HCT116 (cell line): ENCODE results near the gene KCNIP3. TPM values are rescaled to one million over a fixed set of nuclear protein-coding genes. Genes with fewer than 3 reads are reported as not detected.

Source experiments
- ATAC-seq: fragments of 200-7000 bp; cut with Tn5 transposase; 2 replicates; pipeline ENCODE4 v1.9.1; 2020; ENCODE audit warnings: mild to moderate bottlenecking, moderate library complexity
- BruUV-seq: library from RNA; stranded (reverse); fragments of 400-500 nt; replicated peaks from 2 replicates; lab custom pipeline; 2021; lab: Mats Ljungman, UMichigan
- CTCF ChIA-PET: fragments of 300-600 bp; sonication (Branson Sonifier 250); formaldehyde crosslinking; loops from one replicate; lab custom pipeline; 2021; ENCODE audit warnings: antibody characterized with exemption; lab: Charles Lee
- POLR2A ChIA-PET: fragments of 300-600, 350-600 bp; sonication (Branson Sonifier 250); formaldehyde crosslinking; loops from one replicate; lab custom pipeline; 2021; ENCODE audit warnings: antibody characterized with exemption; lab: Charles Lee
- RAD21 ChIA-PET, 2 experiments: fragments of 300-600 bp; sonication (Branson Sonifier 250); formaldehyde crosslinking; loops; one replicate each; lab custom pipeline; 2023; ENCODE audit warnings: low total read pairs in 2 of 2; ENCODE audit not compliant: uncharacterized antibody in 2 of 2, unreplicated experiment in 2 of 2, low non-redundant PET in 1 of 2; lab: Charles Lee
- DNase-seq: peaks from one replicate; pipeline ENCODE4 v3.0.0-alpha.2; 2010; ENCODE audit warnings: low read depth, low spot score
- H2AFZ ChIP-seq: fragments of 200-600 bp; shearing (Covaris generic), sonication (generic); 2 replicates; pipeline ENCODE4 v1.6.1; 2017; ENCODE audit warnings: low read depth, mixed run types, mixed read lengths, antibody characterized with exemption, low read length; ENCODE audit not compliant: poor library complexity, severe bottlenecking
- H3K27ac ChIP-seq: 2 replicates; pipeline ENCODE4 v1.5.1; 2012; ENCODE audit warnings: low read depth, low read length
- H3K27me3 ChIP-seq: fragments of 200-600 bp; sonication (generic); 2 replicates; pipeline ENCODE4 v1.6.1; 2016; ENCODE audit warnings: mixed run types, low read length, mixed read lengths; ENCODE audit not compliant: insufficient read depth
- H3K36me3 ChIP-seq, 2 experiments: fragments of 200-500 bp in 1 of 2; fragments of 200-600 bp in 1 of 2; sonication (Bioruptor generic) in 1 of 2; sonication (generic) in 1 of 2; 2 replicates each; pipeline versions ENCODE4 v1.5.1 to v1.6.1; 2014 to 2016; ENCODE audit warnings: low read length in 2 of 2, inconsistent platforms in 1 of 2, mixed read lengths in 1 of 2, mixed run types in 1 of 2; ENCODE audit not compliant: insufficient read depth in 2 of 2, control insufficient read depth in 1 of 2
- H3K4me1 ChIP-seq, 2 experiments: fragments of 200-600 bp in 1 of 2; sonication (generic) in 1 of 2; 2 replicates each; pipeline versions ENCODE4 v1.5.1 to v1.6.1; 2012 to 2017; ENCODE audit warnings: low read length in 2 of 2, inconsistent platforms in 1 of 2, mild to moderate bottlenecking in 1 of 2, mixed read lengths in 1 of 2, mixed run types in 1 of 2, moderate library complexity in 1 of 2; ENCODE audit not compliant: insufficient read depth in 2 of 2, control insufficient read depth in 1 of 2
- H3K4me2 ChIP-seq: fragments of 200-600 bp; sonication (generic); 2 replicates; pipeline ENCODE4 v1.6.1; 2017; ENCODE audit warnings: mixed run types, low read length, mixed read lengths
- H3K4me3 ChIP-seq, 2 experiments: fragments of 200-600 bp in 1 of 2; sonication (generic) in 1 of 2; replicated peaks in 1 of 2; 2 replicates each; pipeline ENCODE4 v1.5.1; 2011 to 2016; ENCODE audit warnings: low read length in 2 of 2, control low read depth in 1 of 2, low read depth in 1 of 2, mild to moderate bottlenecking in 1 of 2, mixed read lengths in 1 of 2, mixed run types in 1 of 2
- H3K79me2 ChIP-seq: fragments of 200-600 bp; sonication (generic); 2 replicates; pipeline ENCODE4 v1.6.1; 2017; ENCODE audit warnings: mild to moderate bottlenecking, mixed run types, low read length, moderate library complexity, mixed read lengths; ENCODE audit not compliant: insufficient read depth
- H3K9ac ChIP-seq: fragments of 200-600 bp; sonication (generic); 2 replicates; pipeline ENCODE4 v1.6.1; 2016; ENCODE audit warnings: low read length, mixed read lengths
- H3K9me2 ChIP-seq: fragments of 200-600 bp; sonication (generic), shearing (Covaris generic); 2 replicates; pipeline ENCODE4 v1.6.1; 2017; ENCODE audit warnings: mixed run types, mild to moderate bottlenecking, moderate library complexity; ENCODE audit not compliant: insufficient read depth
- H3K9me3 ChIP-seq, 2 experiments: fragments of 200-500 bp in 1 of 2; fragments of 200-600 bp in 1 of 2; sonication (Bioruptor generic) in 1 of 2; sonication (generic) in 1 of 2; 2 replicates each; pipeline ENCODE4 v1.6.1; 2014 to 2017; ENCODE audit warnings: low read length in 2 of 2, mixed read lengths in 2 of 2, inconsistent platforms in 1 of 2, low read depth in 1 of 2, mild to moderate bottlenecking in 1 of 2, mixed run types in 1 of 2, moderate library complexity in 1 of 2; ENCODE audit not compliant: control insufficient read depth in 1 of 2, insufficient read depth in 1 of 2
- H4K20me1 ChIP-seq: fragments of 200-600 bp; sonication (generic), shearing (Covaris generic); 2 replicates; pipeline ENCODE4 v1.6.1; 2017; ENCODE audit warnings: mixed run types, mild to moderate bottlenecking, moderate library complexity; ENCODE audit not compliant: insufficient read depth
- ATF3 ChIP-seq: IDR thresholded peaks from 2 replicates; pipeline ENCODE4 v1.6.1; 2012
- CEBPB ChIP-seq: IDR thresholded peaks from 2 replicates; pipeline ENCODE4 v1.6.1; 2012; ENCODE audit warnings: low read depth
- EZH2 ChIP-seq: fragments of 200-600 bp; sonication (generic); IDR thresholded peaks from 2 replicates; pipeline ENCODE4 v1.6.1; 2017; ENCODE audit warnings: antibody characterized with exemption, mixed run types
- POLR2A ChIP-seq: IDR thresholded peaks from 2 replicates; pipeline ENCODE4 v1.7.0; 2011; ENCODE audit warnings: borderline replicate concordance; ENCODE audit not compliant: insufficient read depth, insufficient read length; ENCODE audit errors: extremely low read depth
- intact Hi-C: fragments of 100-400 bp; cut with micrococcal nuclease; formaldehyde crosslinking; loops from 2 replicates; pipeline ENCODE4 v1.10.0; 2022
- total RNA-seq: library from RNA; stranded (reverse); gene quantifications from one replicate; pipeline ENCODE4 v1.2.1, GENCODE V29; 2021; ENCODE audit not compliant: unreplicated experiment

The KCNIP3 gene
- total RNA-seq, 1 experiment from 2014 or later: 3.1 TPM

DNA sequence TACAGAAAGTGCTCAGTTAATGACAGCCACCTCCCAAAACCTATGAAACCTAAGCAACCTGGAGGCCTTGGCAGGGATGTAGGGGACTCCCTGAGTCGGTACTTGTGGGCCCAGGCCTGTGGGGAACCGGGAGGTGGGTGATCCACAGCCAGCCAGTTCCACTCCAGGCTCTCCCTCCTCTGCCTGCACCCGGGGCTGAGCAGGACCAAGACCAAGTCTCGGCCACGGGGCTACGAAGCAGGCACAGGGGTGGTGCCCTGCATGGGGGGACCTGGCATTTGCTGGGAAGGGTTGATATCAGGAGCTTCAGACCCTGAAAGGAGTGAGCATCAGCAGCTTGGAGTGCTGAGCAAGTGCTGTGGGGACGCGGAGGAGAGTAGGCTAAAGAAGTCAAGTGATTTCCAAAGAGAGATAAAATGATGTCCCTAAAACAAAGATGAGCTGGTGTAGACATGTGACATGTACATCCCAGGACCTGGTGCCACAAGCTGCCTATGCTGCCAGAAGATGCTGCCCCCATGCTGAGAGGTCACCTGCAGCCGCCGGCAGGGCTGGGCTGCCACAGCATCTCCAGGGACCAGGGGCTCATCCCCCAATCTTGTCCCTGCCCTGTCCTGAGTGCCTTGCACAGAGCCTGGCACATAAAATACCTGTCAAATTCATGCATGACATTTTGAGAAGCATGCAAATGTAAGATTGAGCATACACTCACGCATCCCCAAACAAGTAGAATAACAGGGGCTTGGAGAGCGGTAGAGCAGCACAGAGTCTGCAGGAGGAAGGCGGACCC is 21.5 kb downstream of the KCNIP3 start:
- no TSS peak for BruUV-seq
- intact Hi-C loops: no loop called here
- H3K27ac ChIP-seq: no peak overlapping the region

GRCh38 chr2:95319481-95320343 is 22.6 kb downstream of the KCNIP3 start:
- Histone ChIP-seq H3K79me2 (no peaks in the 10 kb centered on the region), H3K9me2 (no peaks in the 10 kb centered on the region), H3K4me1 (peaks cover 3 to 7% of the 10 kb centered on the region in 2 experiments; a peak in 2 of 4 replicates), H3K36me3 (no peaks in the 10 kb centered on the region), H3K4me2 (no peak overlapping the region), H2AFZ (no peak overlapping the region), H3K9ac (no peak overlapping the region), H4K20me1 (no peaks in the 10 kb centered on the region), H3K27me3 (no peaks in the 10 kb centered on the region), H3K9me3 (no peaks in the 10 kb centered on the region), H3K27ac (no peak overlapping the region), H3K4me3 (no peak overlapping the region)
- DNase-seq: no peak
- CTCF ChIA-PET: no interaction called here
- BruUV-seq: no TSS peak
- ATAC-seq: no peak
- intact Hi-C loops: no loop called here
- TF ChIP-seq ATF3: no peak
- RAD21 ChIA-PET: no interaction called here
- POLR2A ChIA-PET: no interaction called here

More for the DNA sequence above, 21.5 kb downstream of the KCNIP3 start:
- Histone ChIP-seq H3K4me1 (peaks cover 6 to 9% of the 10 kb centered on the region in 2 experiments; a peak in 2 of 4 replicates), H4K20me1 (no peaks in the 10 kb centered on the region), H3K9me3 (no peaks in the 10 kb centered on the region), H3K4me2 (no peak overlapping the region), H3K79me2 (no peaks in the 10 kb centered on the region), H3K4me3 (no peak overlapping the region), H2AFZ (no peak overlapping the region), H3K9me2 (no peaks in the 10 kb centered on the region), H3K9ac (no peak overlapping the region), H3K36me3 (no peaks in the 10 kb centered on the region), H3K27me3 (no peaks in the 10 kb centered on the region)
- RAD21 ChIA-PET: no interaction called here
- ATAC-seq: no peak
- POLR2A ChIA-PET: no interaction called here
- CTCF ChIA-PET: interaction anchor here (5.2 kb wide), 1 partner anchor 87 kb away, joined by 88 read pairs; no protein-coding TSS in a partner anchor
- TF ChIP-seq CEBPB (no peak), EZH2 (no peak), POLR2A (no peak)
- no peak for DNase-seq
